Smooth muscle cell (in vitro differentiated cells): Measurements from ENCODE around the gene TRAP1. TPM values are rescaled to one million over a fixed set of nuclear protein-coding genes. Genes with fewer than 3 reads are reported as not detected.

Experiments
- DNase-seq: peaks from one replicate; lab custom pipeline; 2025; ENCODE audit not compliant: unreplicated experiment; lab: John Stamatoyannopoulos, UW
- H2AFZ ChIP-seq: fragments of 200-600 bp; sonication (generic); 2 replicates; pipeline ENCODE4 v1.6.0; 2016; ENCODE audit warnings: antibody characterized with exemption, low read depth, mild to moderate bottlenecking
- H3F3A ChIP-seq: fragments of 200-600 bp; sonication (generic); 2 replicates; pipeline ENCODE4 v1.6.0; 2017; ENCODE audit warnings: antibody characterized with exemption, low read depth
- H3K27ac ChIP-seq: fragments of 200-600 bp; sonication (generic); 2 replicates; pipeline ENCODE4 v1.5.1; 2016; ENCODE audit warnings: low read depth, mild to moderate bottlenecking
- H3K27me3 ChIP-seq: fragments of 200-600 bp; sonication (generic); 2 replicates; pipeline ENCODE4 v1.6.1; 2016; ENCODE audit warnings: low read depth, mild to moderate bottlenecking
- H3K36me3 ChIP-seq: fragments of 200-600 bp; sonication (generic); 2 replicates; pipeline ENCODE4 v1.5.1; 2016; ENCODE audit warnings: low read depth
- H3K4me1 ChIP-seq: fragments of 200-600 bp; sonication (generic); 2 replicates; pipeline ENCODE4 v1.5.1; 2016; ENCODE audit warnings: low read depth
- H3K4me2 ChIP-seq: fragments of 200-600 bp; sonication (generic); 2 replicates; pipeline ENCODE4 v1.6.0; 2016; ENCODE audit warnings: mild to moderate bottlenecking
- H3K4me3 ChIP-seq: fragments of 200-600 bp; sonication (generic); 2 replicates; pipeline ENCODE4 v1.5.1; 2016; ENCODE audit warnings: mild to moderate bottlenecking
- H3K79me2 ChIP-seq: fragments of 200-600 bp; sonication (generic); 2 replicates; pipeline ENCODE4 v1.6.0; 2016; ENCODE audit warnings: low read depth, mild to moderate bottlenecking
- H3K9ac ChIP-seq: fragments of 200-600 bp; sonication (generic); 2 replicates; pipeline ENCODE4 v1.6.0; 2016; ENCODE audit warnings: low read depth
- H3K9me3 ChIP-seq: fragments of 200-600 bp; sonication (generic); replicated peaks from 2 replicates; pipeline ENCODE4 v1.5.1; 2016; ENCODE audit warnings: low read depth
- H4K20me1 ChIP-seq: fragments of 200-600 bp; sonication (generic); 2 replicates; pipeline ENCODE4 v1.6.0; 2016; ENCODE audit warnings: low read depth
- CTCF ChIP-seq: fragments of 200-600 bp; sonication (generic); IDR thresholded peaks from 2 replicates; pipeline ENCODE4 v1.5.1; 2017; ENCODE audit warnings: borderline replicate concordance, mild to moderate bottlenecking, antibody characterized with exemption; ENCODE audit not compliant: insufficient read depth, poor library complexity, severe bottlenecking
- WGBS: methylation state at CpG from one replicate; pipeline ENCODE4 v1.1.7; 2016; ENCODE audit warnings: low lambda C conversion rate; 5-methylcytosine and 5-hydroxymethylcytosine counted together
- polyA plus RNA-seq: library from polyadenylated mRNA; unstranded; fragments of >200 nt; fragmentation: Nextera tagmentation; extraction: Ambion mirVana; gene quantifications from 2 replicates; pipeline ENCODE4 v1.2.1, GENCODE V29; 2016
- total RNA-seq: library from RNA; depleted of rRNA; stranded (reverse); fragments of >200 nt; gene quantifications from 2 replicates; pipeline ENCODE4 v1.2.3, GENCODE V29; 2014

TRAP1 gene
- total and polyA plus RNA-seq, 2 experiments from 2014 or later: 37.7 to 46.6 TPM

DNA sequence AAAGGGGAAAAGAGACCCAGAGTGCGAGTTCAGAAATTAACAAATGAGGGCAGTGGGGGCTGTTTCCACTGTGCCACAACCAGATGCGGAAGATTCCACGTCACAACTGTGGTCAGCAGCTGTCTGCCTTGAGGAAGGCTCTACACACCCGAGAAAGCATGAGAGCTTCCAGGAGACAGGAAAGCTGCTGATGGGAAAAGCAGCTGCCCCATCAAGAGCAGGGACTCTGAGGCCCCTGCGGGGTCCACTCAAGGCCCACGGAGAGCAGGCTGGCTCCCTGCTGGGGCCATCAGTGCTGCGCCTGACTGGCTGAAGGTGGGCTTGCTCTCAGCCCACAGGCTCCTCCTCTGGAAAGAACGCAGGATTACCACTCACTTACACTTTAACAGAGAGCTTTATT, 14.8 kb upstream of the TRAP1 start:
- Histone ChIP-seq H2AFZ (no peak overlapping the region), H3K79me2 (no peaks in the 10 kb centered on the region), H3K4me3 (no peak overlapping the region), H3K36me3 (peaks cover 9% of the 10 kb centered on the region), H3K4me1 (no peaks in the 10 kb centered on the region), H3K9me3 (no peaks in the 10 kb centered on the region), H3K4me2 (no peak overlapping the region), H3F3A (no peaks in the 10 kb centered on the region), H3K27ac (no peak overlapping the region), H4K20me1 (peaks cover 20% of the 10 kb centered on the region), H3K27me3 (no peaks in the 10 kb centered on the region), H3K9ac (no peak overlapping the region)
- no peak for TF ChIP-seq CTCF
- no peak for DNase-seq
- WGBS: 95% methylated on average over 8 of the region's 8 CpGs

DNA sequence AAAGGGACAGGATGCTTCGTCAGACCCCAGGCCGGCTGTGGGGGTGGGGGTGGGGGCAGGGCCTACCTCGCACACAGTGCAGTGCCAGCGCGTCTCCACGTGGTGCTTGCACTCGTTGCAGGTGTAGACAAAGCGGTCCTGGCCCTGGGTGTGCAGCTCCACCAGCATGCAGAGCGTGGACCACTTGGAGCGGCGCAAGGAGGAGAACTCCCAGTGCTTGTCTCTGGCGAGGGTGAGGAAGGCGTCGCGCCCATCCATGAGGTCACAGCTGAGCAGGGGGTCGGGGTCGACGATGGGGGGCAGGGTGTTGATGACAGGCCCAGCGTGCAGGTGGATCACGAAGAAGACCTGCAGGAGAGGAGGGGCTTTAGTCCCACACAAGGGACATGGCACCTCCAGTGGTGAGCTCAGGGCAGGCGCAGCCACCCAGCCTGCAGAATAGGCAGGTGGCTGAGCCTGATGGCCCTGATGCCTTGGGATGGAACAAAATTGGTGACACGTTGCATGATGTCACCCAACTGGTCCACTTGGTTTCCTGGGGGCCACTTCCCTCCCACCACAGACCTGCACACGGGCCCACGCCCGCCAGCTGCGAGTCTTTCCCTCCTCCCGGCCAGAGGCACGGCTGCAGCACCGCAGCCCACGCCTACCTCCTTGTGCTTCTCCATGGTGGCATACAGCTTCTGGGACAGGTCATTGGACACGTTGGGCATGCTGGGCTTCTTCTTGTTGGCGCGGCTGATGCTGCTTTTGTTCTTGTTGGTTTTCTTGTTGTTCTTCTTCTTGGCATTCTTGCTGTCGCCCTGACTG, 14.0 kb upstream of the TRAP1 start:
- no peak for TF ChIP-seq CTCF
- H3K4me3 ChIP-seq: no peak overlapping the region
- H3K4me2 ChIP-seq: no peak overlapping the region
- no peak overlapping the region for H3K9ac ChIP-seq
- no peak for DNase-seq
- WGBS: 97% methylated on average over 34 of the region's 34 CpGs
- no peaks in the 10 kb centered on the region for H3K27me3 ChIP-seq
- H2AFZ ChIP-seq: no peak overlapping the region
- peaks cover 9% of the 10 kb centered on the region for H3K36me3 ChIP-seq
- no peaks in the 10 kb centered on the region for H3K9me3 ChIP-seq
- H3K4me1 ChIP-seq: no peaks in the 10 kb centered on the region
- peaks cover 22% of the 10 kb centered on the region for H4K20me1 ChIP-seq
- no peak overlapping the region for H3K27ac ChIP-seq
- no peaks in the 10 kb centered on the region for H3F3A ChIP-seq
- no peaks in the 10 kb centered on the region for H3K79me2 ChIP-seq

DNA sequence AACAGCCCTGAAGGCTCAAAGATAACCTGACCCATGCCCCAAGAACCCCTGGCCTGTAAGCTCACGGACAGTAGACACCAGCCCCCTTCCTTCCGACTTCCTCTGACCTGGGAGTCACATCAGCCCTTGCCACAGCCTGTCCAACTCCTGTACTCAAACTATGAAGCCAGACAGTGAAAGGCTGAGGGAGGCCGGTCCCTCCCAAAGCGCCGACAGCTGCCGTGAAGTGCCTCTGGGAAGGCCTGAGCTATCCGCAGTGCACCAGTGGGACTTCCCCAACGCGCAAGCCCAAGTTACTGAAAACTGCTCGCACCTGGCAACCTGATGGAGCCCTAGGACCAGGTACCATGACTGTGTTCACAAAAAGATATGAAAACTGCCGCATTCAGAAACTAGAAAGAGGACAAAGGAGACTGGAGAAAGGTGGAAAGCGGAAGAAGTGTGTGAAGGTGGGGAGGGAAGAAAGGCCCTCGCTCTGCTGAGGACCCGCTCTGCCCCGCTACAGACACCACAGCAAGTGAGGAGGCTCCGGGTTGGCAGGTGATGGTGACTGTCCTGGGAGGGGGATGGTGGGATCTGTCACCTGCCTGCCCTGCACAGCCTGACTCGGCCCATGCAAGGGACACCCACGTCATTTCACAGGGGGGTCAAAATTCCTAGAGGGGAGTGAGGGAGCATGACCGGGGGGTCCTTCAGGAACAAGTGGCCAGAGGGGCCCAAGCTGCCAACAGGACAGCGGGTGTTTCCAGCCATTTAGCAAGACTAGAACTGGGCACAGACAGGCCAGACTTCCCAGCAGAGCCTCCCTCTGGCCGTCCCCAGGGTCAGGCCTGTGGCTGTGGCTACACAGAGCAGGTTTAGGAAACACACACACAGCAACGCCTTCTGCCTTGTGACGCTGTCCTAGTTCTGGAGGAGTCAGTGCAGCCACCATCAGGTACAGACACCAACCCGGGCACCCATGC, 13.1 kb upstream of the TRAP1 start:
- TF ChIP-seq CTCF: no peak
- Histone ChIP-seq H3K9me3 (no peaks in the 10 kb centered on the region), H3K27me3 (no peaks in the 10 kb centered on the region), H3F3A (no peaks in the 10 kb centered on the region), H3K36me3 (peaks cover under 1% of the 10 kb centered on the region), H3K4me1 (no peaks in the 10 kb centered on the region), H3K27ac (no peak overlapping the region), H3K79me2 (no peaks in the 10 kb centered on the region), H3K4me2 (no peak overlapping the region), H3K9ac (no peak overlapping the region), H3K4me3 (no peak overlapping the region), H4K20me1 (peaks cover 21% of the 10 kb centered on the region), H2AFZ (no peak overlapping the region)
- no peak for DNase-seq
- WGBS: 98% methylated on average over 24 of the region's 24 CpGs
